ENCODE data around the gene ERGIC1. TPM values are rescaled to one million over a fixed set of nuclear protein-coding genes. Genes with fewer than 3 reads are reported as not detected.
A peak's percentile ranks its signal among the peaks of the same experiment; 100 is the strongest.

The ERGIC1 gene
- total and polyA plus RNA-seq, 4 experiments from 2014 or later = 10.6 to 51.0 (median 32.3) TPM

- H3K4me3 Mint-ChIP-seq = no peak overlapping the region
- DNase-seq = no peak
- H3K4me1 Mint-ChIP-seq = peaks cover 5 to 8% (median 6%) of the 10 kb centered on the region in 4 donors
- H3K9me3 ChIP-seq (ENCODE audit: control insufficient read depth in 1 of 2, low read length in 2 of 2) = no peaks in the 10 kb centered on the region
- POLR2A ChIA-PET (ENCODE audit: partially characterized antibody) = interaction anchor here (0.5 to 5.1 kb wide), 6 partner anchors 9 to 219 kb away, joined by 3 to 44 read pairs (median 8); partner anchors contain the start of gene DUSP1
- no peak overlapping the region for H3K4me3 ChIP-seq (ENCODE audit: low read length in 2 of 2)
- no peaks in the 10 kb centered on the region for H3K27me3 Mint-ChIP-seq
- intact Hi-C loops (cut with micrococcal nuclease) = no loop called here
- peaks cover 18 to 34% of the 10 kb centered on the region in 2 donors for H3K36me3 Mint-ChIP-seq
- H3K9me3 Mint-ChIP-seq = no peaks in the 10 kb centered on the region
- CTCF ChIA-PET (ENCODE audit: partially characterized antibody) = interaction anchor here (0.6 to 20.5 kb wide), 27 partner anchors 13 to 269 kb away, joined by 3 to 547 read pairs (median 4); partner anchors contain the start of genes DUSP1 and RPL26L1
- no peak overlapping the region for H3K27ac Mint-ChIP-seq
- peaks cover 4% of the 10 kb centered on the region for H3K4me1 ChIP-seq (ENCODE audit: insufficient read depth, low read length)
- H3K36me3 ChIP-seq (ENCODE audit: insufficient read depth, low read length) = peaks cover 13% of the 10 kb centered on the region
- H3K27me3 ChIP-seq (ENCODE audit: insufficient read depth, low read length) = no peaks in the 10 kb centered on the region
- H3K27ac ChIP-seq (ENCODE audit: low read depth, low read length) = no peak overlapping the region
Observed at GRCh38 chr5:172933238-172933637, 99.2 kb downstream of the ERGIC1 start.

- H3K36me3 ChIP-seq (ENCODE audit: insufficient read depth, low read length) = peaks cover 15% of the 10 kb centered on the region
- ChIA-PET POLR2A (ENCODE audit: partially characterized antibody) (interaction anchor here (1.1 kb wide), 1 partner anchor 165 kb away, joined by 3 read pairs; no protein-coding TSS in a partner anchor), CTCF (ENCODE audit: partially characterized antibody) (interaction anchor here (0.8 to 20.5 kb wide), 3 partner anchors 9 to 225 kb away, joined by 3 to 547 read pairs (median 63); partner anchors contain the start of gene DUSP1)
- H3K9me3 ChIP-seq (ENCODE audit: control insufficient read depth in 1 of 2, low read length in 2 of 2) = no peaks in the 10 kb centered on the region
- H3K27me3 ChIP-seq (ENCODE audit: insufficient read depth, low read length) = no peaks in the 10 kb centered on the region
- H3K27ac ChIP-seq (ENCODE audit: low read depth, low read length) = no peak overlapping the region
- no peak overlapping the region for H3K4me3 ChIP-seq (ENCODE audit: low read length in 2 of 2)
- Mint-ChIP-seq H3K27ac (peak overlapping the region in 1 of 7 donors; percentile 53), H3K4me1 (peaks cover 5 to 8% (median 6%) of the 10 kb centered on the region in 4 donors), H3K4me3 (no peak overlapping the region), H3K36me3 (peaks cover 18 to 42% of the 10 kb centered on the region in 2 donors), H3K9me3 (no peaks in the 10 kb centered on the region), H3K27me3 (no peaks in the 10 kb centered on the region)
- DNase-seq = no peak
- peaks cover 4% of the 10 kb centered on the region for H3K4me1 ChIP-seq (ENCODE audit: insufficient read depth, low read length)
- intact Hi-C loops (cut with micrococcal nuclease) = no loop called here
Observed at GRCh38 chr5:172935096-172935495, 101.0 kb downstream of the ERGIC1 start.

- no peak overlapping the region for H3K27ac ChIP-seq (ENCODE audit: low read depth, low read length)
- intact Hi-C loops (cut with micrococcal nuclease) = no loop called here
- Mint-ChIP-seq H3K27ac (peak overlapping the region in 3 of 7 donors; percentile 56 to 75 (median 61)), H3K4me1 (peaks cover 5 to 8% (median 6%) of the 10 kb centered on the region in 4 donors), H3K4me3 (no peak overlapping the region), H3K9me3 (no peaks in the 10 kb centered on the region), H3K27me3 (no peaks in the 10 kb centered on the region), H3K36me3 (peaks cover 18 to 49% of the 10 kb centered on the region in 2 donors)
- no peaks in the 10 kb centered on the region for H3K27me3 ChIP-seq (ENCODE audit: insufficient read depth, low read length)
- ChIA-PET CTCF (ENCODE audit: partially characterized antibody) (interaction anchor here (1.6 to 20.5 kb wide), 4 partner anchors 23 to 227 kb away, joined by 4 to 547 read pairs (median 38); partner anchors contain the start of genes DUSP1 and RPL26L1), POLR2A (ENCODE audit: partially characterized antibody) (interaction anchor here (1.1 kb wide), 1 partner anchor 166 kb away, joined by 3 read pairs; no protein-coding TSS in a partner anchor)
- peaks cover 22% of the 10 kb centered on the region for H3K36me3 ChIP-seq (ENCODE audit: insufficient read depth, low read length)
- no peaks in the 10 kb centered on the region for H3K9me3 ChIP-seq (ENCODE audit: control insufficient read depth in 1 of 2, low read length in 2 of 2)
- H3K4me1 ChIP-seq (ENCODE audit: insufficient read depth, low read length) = peaks cover 4% of the 10 kb centered on the region
- DNase-seq = no peak
- no peak overlapping the region for H3K4me3 ChIP-seq (ENCODE audit: low read length in 2 of 2)
Observed at GRCh38 chr5:172936401-172936800, 102.3 kb downstream of the ERGIC1 start.

GRCh38 chr5:172939071-172939470, 105.0 kb downstream of the ERGIC1 start:
- Histone ChIP-seq H3K9me3 (ENCODE audit: control insufficient read depth in 1 of 2, low read length in 2 of 2) (no peaks in the 10 kb centered on the region), H3K4me3 (ENCODE audit: low read length in 2 of 2) (no peak overlapping the region), H3K27me3 (ENCODE audit: insufficient read depth, low read length) (no peaks in the 10 kb centered on the region), H3K4me1 (ENCODE audit: insufficient read depth, low read length) (no peaks in the 10 kb centered on the region), H3K36me3 (ENCODE audit: insufficient read depth, low read length) (peaks cover 22% of the 10 kb centered on the region), H3K27ac (ENCODE audit: low read depth, low read length) (no peak overlapping the region)
- Mint-ChIP-seq H3K27ac (no peak overlapping the region), H3K4me1 (no peaks in the 10 kb centered on the region), H3K9me3 (no peaks in the 10 kb centered on the region), H3K36me3 (peaks cover 15 to 48% of the 10 kb centered on the region in 2 donors), H3K4me3 (no peak overlapping the region), H3K27me3 (no peaks in the 10 kb centered on the region)
- ChIA-PET CTCF (ENCODE audit: partially characterized antibody) (interaction anchor here (20.5 kb wide), 1 partner anchor 229 kb away, joined by 547 read pairs; no protein-coding TSS in a partner anchor), POLR2A (ENCODE audit: partially characterized antibody) (interaction anchor here (0.9 to 2.0 kb wide), 4 partner anchors 20 to 225 kb away, joined by 3 to 6 read pairs (median 4); partner anchors contain the start of genes DUSP1 and RPL26L1)
- intact Hi-C loops (cut with micrococcal nuclease) = no loop called here
- no peak for DNase-seq

GRCh38 chr5:172939611-172940267, 105.7 kb downstream of the ERGIC1 start:
- H3K4me3 Mint-ChIP-seq = no peak overlapping the region
- no peaks in the 10 kb centered on the region for H3K9me3 ChIP-seq (ENCODE audit: control insufficient read depth in 1 of 2, low read length in 2 of 2)
- no peaks in the 10 kb centered on the region for H3K27me3 ChIP-seq (ENCODE audit: insufficient read depth, low read length)
- CTCF ChIA-PET (ENCODE audit: partially characterized antibody) = interaction anchor here (2.7 to 20.5 kb wide), 2 partner anchors 230 to 241 kb away, joined by 10 to 547 read pairs; no protein-coding TSS in a partner anchor
- no peak overlapping the region for H3K4me3 ChIP-seq (ENCODE audit: low read length in 2 of 2)
- H3K27ac Mint-ChIP-seq = no peak overlapping the region
- H3K36me3 ChIP-seq (ENCODE audit: insufficient read depth, low read length) = peaks cover 22% of the 10 kb centered on the region
- H3K27me3 Mint-ChIP-seq = no peaks in the 10 kb centered on the region
- no peak for DNase-seq
- intact Hi-C loops (cut with micrococcal nuclease) = no loop called here
- POLR2A ChIA-PET (ENCODE audit: partially characterized antibody) = interaction anchor here (0.6 to 2.0 kb wide), 5 partner anchors 19 to 226 kb away, joined by 3 to 6 read pairs (median 3); partner anchors contain the start of genes DUSP1 and RPL26L1
- no peak overlapping the region for H3K27ac ChIP-seq (ENCODE audit: low read depth, low read length)
- peaks cover 16 to 49% of the 10 kb centered on the region in 2 donors for H3K36me3 Mint-ChIP-seq
- no peaks in the 10 kb centered on the region for H3K4me1 Mint-ChIP-seq
- no peaks in the 10 kb centered on the region for H3K9me3 Mint-ChIP-seq
- no peaks in the 10 kb centered on the region for H3K4me1 ChIP-seq (ENCODE audit: insufficient read depth, low read length)

DNA sequence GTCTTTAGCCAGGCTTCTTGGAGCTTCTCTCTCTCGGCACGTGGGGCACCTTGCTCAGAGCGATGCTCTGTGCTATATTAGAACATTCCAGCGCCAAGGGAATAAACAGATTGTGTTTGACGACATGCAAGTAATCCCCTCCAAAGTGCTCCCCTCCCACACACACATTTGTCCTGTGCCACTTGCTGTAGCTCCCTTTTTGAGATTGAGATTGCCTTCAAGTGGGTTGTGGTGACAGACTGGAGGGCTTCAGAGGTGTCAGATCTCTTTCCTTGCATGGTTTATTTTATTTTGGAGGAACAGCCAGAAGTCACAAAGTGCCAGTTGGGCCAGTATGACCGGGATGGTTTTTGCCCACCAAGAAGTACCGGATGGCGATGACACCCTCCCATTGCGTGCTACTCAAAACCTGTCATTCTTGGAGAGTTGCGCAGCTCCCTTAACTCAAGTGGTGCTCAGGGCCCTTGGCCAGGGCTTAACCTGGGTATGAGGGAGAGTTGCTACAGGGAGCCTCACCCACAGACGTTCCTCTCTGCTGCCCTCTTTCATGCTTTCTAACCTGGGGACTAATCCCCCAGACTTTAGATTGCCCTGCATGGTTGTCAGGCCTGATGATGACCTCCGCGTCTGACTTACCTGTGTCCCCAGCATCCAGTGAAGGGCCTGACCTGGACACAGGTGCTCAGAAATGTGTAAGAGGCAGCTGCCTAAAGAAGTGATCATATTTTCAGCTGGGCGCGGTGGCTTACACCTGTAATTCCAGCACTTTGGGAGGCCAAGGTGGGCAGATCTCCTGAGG, 106.4 kb downstream of the ERGIC1 start:
- DNase-seq = no peak
- no peaks in the 10 kb centered on the region for H3K4me1 Mint-ChIP-seq
- CTCF ChIA-PET (ENCODE audit: partially characterized antibody) = interaction anchor here (2.7 to 20.5 kb wide), 2 partner anchors 231 to 242 kb away, joined by 10 to 547 read pairs; no protein-coding TSS in a partner anchor
- no peak overlapping the region for H3K4me3 Mint-ChIP-seq
- Histone ChIP-seq H3K4me1 (ENCODE audit: insufficient read depth, low read length) (no peaks in the 10 kb centered on the region), H3K9me3 (ENCODE audit: control insufficient read depth in 1 of 2, low read length in 2 of 2) (no peaks in the 10 kb centered on the region), H3K36me3 (ENCODE audit: insufficient read depth, low read length) (peaks cover 22% of the 10 kb centered on the region), H3K4me3 (ENCODE audit: low read length in 2 of 2) (no peak overlapping the region), H3K27ac (ENCODE audit: low read depth, low read length) (no peak overlapping the region), H3K27me3 (ENCODE audit: insufficient read depth, low read length) (no peaks in the 10 kb centered on the region)
- H3K27me3 Mint-ChIP-seq = no peaks in the 10 kb centered on the region
- no peaks in the 10 kb centered on the region for H3K9me3 Mint-ChIP-seq
- no peak overlapping the region for H3K27ac Mint-ChIP-seq
- POLR2A ChIA-PET (ENCODE audit: partially characterized antibody) = interaction anchor here (0.6 to 1.2 kb wide), 3 partner anchors 170 to 226 kb away, joined by 3 to 4 read pairs (median 3); partner anchors contain the start of gene DUSP1
- H3K36me3 Mint-ChIP-seq = peaks cover 23 to 54% of the 10 kb centered on the region in 2 donors
- intact Hi-C loops (cut with micrococcal nuclease) = no loop called here

All from CD4-positive, alpha-beta memory T cell (primary cell).